Stimulated activated CD8-positive, alpha-beta memory T cell treated with anti-CD3 and anti-CD28 coated beads, Interleukin-15, amount 100 ng/mL, for 4 hours (primary cell): ENCODE measurements around the gene OBI1.

ENCODE experiments used
- DNase-seq, 2 donors: peaks; one replicate each; pipeline ENCODE4 v3.0.0-alpha.2; 2020; ENCODE audit warnings: low read depth in 2 of 2

OBI1 gene

GRCh38 chr13:78602561-78603239 is 56.3 kb downstream of the OBI1 start:
- DNase-seq = no peak

GRCh38 chr13:78601874-78602560 is 56.9 kb downstream of the OBI1 start:
- no peak for DNase-seq

- no peak for DNase-seq
Observed at GRCh38 chr13:78601124-78601873, 57.7 kb downstream of the OBI1 start.

DNA sequence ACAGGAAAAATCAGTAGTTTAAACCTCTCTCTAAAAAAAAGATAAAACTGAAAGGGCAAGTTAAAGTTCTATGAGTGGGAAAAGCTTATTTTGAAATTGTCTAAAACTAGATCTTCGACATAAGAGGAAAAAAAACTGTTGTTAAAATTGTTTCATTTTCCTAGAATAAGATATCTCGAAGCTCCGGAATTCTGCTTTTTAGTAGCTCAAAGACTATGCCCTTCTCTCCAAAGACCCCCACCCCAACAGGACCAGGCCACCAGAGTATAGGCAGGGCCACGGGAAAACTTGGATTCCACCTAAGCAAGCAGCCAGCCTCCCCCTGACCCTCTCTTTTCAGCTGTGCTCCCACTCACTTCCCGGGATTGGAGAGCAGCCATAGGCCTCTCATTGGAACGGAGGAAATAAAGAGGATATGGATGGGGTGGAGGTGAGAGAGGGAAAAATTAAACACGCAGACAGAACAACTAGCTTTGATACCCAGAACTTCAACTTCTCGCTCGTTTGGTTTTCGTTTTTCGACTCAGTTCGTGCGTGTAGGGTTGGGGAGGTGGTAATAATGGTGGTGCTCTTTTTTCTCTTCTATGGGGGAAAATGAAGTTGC is 58.6 kb downstream of the OBI1 start:
- DNase-seq = no peak

DNA sequence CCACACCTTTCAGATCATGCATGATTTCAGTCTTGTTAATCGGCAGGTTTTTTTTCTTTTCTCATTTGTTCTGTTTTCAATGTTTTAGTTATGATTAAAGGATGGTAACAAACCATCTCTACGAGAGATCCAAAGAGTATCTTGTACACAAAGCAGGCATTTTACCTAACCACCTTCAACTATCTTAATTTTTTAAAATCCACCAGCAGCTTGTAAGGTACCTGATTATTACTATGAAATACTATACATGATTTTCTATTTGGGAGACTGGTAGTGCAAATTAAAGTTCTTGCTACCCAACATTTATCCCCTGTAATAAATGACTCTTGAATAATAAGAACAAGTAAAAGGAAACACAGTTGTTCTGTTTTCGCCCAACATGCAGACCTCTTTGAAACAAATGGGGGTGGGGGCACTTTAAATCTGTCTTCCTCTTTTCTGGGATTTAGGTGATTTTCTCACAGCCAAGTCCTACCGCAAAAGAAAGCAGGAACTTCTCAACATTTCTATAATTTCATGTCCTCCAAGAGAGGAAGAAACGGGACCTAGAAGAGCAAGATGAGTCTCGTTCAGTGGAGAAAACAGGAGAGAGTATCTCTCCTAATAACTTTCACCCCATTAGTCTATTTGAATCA is 59.2 kb downstream of the OBI1 start:
- DNase-seq = no peak

DNA sequence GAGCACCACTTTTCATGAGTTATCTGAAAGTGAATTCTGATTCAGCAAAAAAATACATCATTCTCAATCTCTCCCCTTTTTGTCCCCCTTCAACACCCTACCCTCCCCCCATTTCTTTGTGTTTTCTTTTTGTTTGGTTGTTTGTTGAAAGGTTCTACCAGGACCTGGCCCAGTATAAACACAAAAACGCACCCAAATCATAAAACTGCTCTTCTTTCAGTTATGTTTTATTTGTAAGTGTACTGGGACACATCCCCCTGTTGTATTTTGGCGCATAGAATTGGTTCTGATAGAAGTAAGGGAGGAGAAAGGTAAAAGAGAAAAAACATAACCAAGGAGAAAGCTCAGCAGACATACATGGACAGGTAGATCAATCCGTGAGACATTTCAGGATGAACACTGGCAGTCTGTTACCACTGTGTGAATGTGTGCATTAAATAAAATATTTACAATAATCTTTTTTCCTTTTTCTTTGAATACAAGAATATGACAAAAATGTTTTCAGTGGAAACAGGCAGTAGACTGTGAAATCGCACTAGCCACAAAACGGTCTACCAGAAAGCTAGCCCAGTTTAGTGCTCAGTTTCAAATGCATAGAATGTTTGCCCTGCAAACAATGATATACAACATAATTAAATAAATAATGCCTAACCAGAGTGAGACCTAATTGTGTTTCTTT is 59.9 kb downstream of the OBI1 start:
- DNase-seq = no peak

GRCh38 chr13:78598116-78598781 is 60.7 kb downstream of the OBI1 start:
- no peak for DNase-seq

DNA sequence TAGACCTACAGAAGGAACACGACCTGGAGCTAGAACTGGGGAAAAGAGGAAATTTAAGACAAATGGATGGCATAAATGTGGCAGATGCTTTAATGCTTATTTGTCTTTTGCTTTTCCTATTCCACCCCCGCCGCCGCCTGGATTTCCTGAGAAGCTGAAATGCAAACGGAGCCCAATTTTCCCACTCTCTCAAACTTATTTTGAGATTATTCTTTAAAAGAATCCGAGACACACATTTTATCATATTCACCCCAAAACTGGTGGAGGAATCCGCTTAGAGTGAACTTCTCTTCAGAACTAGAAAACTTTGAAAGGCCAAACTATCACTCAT is 61.4 kb downstream of the OBI1 start:
- no peak for DNase-seq

DNA sequence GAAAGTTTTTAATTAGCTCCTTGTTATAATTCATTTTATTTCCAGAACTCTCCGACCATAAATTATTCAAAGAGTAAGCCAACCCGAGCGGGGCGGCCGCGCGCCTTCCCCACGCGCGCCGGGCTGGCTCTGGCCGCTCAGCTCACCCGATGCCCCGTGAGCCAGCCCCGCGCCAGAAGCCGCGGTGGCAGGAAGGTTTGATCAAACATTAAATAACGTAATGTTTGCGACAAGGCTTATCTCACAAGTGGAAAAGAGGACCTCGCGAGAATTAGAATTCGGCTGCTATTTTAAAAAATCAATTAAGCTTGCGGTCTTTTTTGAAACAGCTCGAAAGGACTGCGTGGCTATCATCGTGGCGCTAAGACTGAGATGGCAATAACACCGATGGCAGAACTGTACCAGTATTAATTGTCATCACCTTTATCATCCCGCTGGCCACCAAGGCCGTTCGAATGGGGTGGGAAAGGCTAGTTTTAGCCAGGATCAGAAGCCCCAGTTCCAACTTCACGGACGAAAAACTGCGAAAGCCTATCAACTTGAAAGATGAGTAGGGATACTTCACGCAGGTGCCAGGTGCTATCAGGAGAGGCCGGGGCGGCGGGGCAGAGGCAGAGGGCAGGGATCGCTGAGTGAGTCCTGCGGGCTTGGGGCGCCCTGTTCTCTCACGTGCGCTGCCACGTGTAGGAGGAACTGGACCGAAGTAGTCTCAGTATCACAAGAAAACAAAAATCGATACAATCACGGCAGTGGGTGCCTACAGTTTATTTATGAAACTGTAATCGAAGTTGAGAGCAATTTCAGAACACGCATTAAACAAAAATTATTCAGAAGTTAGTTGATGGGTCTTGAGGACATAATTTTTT is 62.0 kb downstream of the OBI1 start:
- DNase-seq = no peak

DNA sequence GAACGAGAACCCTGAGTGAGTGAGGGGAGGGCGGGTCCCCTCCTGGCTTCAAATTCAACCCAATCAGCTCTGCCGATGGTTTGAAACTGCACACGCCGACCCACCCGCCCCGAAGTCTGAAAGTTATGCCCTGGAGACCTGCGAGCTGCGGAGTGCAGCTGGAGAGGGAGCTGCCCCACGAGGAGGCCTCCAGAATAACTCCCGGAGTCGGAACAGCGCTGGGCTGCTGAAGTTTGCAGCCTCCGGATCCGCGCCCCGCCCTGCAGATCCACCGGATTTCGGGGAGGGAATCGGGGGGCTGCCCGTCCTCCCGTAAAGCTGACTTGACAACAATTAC is 62.6 kb downstream of the OBI1 start:
- DNase-seq = no peak

- DNase-seq = no peak
Observed at GRCh38 chr13:78595495-78596398, 63.2 kb downstream of the OBI1 start.

- DNase-seq = no peak
Observed at GRCh38 chr13:78594456-78594975, 64.4 kb downstream of the OBI1 start.

DNA sequence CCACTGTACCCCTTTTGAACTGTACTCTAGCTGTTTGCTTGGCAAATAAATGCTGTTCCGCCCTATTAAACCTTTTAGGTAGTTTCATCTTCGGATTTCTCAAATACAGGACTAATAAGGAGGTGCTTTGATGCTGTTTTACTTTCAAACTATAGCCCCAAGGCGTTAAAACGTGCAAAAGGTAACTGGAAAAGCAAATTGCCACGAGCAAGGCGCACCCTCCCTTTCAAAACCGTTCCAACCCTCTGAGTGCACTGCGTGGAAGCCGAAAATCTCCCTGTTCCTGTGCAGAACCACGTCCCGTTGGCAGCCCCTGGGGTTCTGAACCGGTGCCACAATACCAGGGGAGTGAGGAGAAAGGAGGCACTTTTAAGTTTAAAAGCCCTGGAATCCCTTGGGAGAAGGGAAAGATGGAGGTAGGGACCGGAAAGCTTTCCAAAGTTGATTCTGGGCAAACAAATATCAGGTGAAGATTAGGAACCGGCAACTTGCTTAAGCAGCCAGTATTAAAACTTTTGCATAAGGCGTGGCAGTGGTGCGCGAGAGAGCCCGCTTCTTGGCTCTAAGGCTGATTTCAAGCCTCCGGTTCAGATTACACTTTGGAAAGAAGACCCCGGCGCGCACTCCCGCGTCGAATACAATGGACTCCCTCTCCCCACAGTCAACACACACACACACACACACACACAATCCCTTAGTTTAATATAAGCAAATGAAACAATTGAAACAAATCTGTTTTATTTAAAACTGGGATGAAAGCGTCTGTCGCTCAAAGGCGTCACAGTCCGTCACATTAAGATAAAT is 65.1 kb downstream of the OBI1 start:
- no peak for DNase-seq

GRCh38 chr13:78593129-78593528 is 65.8 kb downstream of the OBI1 start:
- DNase-seq = no peak

DNA sequence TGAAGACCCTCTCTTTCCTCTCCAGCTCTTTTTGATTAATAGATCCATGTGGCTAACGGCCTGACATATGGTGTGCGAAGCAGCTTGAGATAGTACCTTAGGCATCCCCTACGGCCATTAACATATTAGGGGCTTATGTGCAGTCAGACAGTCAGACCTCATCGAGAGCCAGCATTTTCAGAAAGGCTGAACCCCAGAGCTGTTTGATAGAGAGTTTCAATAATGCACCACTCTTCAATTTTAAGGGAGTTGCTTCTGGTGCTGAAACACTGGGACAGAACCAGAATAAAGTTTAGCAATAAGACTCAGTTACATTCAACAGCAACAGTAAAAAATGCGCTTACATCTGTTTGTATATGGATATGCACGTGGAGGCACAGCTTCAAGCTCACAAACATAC is 66.4 kb downstream of the OBI1 start:
- no peak for DNase-seq

GRCh38 chr13:78589206-78589605 is 69.7 kb downstream of the OBI1 start:
- no peak for DNase-seq

GRCh38 chr13:78587395-78587794 is 71.6 kb downstream of the OBI1 start:
- no peak for DNase-seq

DNA sequence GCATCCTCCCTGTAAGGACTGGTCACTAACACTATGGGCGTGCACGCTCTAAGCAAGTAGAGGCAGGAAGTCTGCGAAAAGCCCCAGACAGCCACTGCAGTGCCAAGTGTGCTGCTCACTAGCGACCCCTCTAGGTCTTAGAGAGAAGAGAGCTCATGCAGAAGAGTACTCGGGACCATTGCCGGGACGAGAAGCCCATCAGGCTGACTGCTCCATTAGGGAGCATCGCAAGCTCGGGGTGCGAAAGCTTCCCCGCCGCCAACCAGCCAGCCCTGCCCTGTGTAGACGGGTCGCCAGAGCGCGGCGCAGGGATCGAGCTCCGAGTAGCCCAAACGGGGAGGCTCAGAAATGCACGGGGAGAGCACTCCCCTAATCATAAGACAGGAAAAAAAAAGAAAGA is 72.2 kb downstream of the OBI1 start:
- no peak for DNase-seq
